PC-3 (cell line): ENCODE results near the gene DOCK10. TPM values are rescaled to one million over a fixed set of nuclear protein-coding genes. Genes with fewer than 3 reads are reported as not detected.

ENCODE experiments used
- ATAC-seq: fragments of 200-7000 bp; cut with Tn5 transposase; 2 replicates; pipeline ENCODE4 v1.9.1; 2020; ENCODE audit warnings: mild to moderate bottlenecking, moderate library complexity
- BruUV-seq: library from RNA; stranded (reverse); fragments of 400-500 nt; replicated peaks from 2 replicates; lab custom pipeline; 2021; lab: Mats Ljungman, UMichigan
- CTCF ChIA-PET: fragments of 300-600 bp; sonication (Branson Sonifier 250); formaldehyde crosslinking; loops from one replicate; lab custom pipeline; 2022; ENCODE audit warnings: antibody characterized with exemption; lab: Charles Lee
- POLR2A ChIA-PET: fragments of 300-600 bp; sonication (Branson Sonifier 250); formaldehyde crosslinking; loops from one replicate; lab custom pipeline; 2022; ENCODE audit warnings: antibody characterized with exemption; ENCODE audit not compliant: unreplicated experiment; lab: Charles Lee
- DNase-seq: peaks from one replicate; pipeline ENCODE4 v3.0.0-alpha.2; 2015
- H2AFZ ChIP-seq: fragments of 300-600 bp; sonication (generic); 2 replicates; pipeline ENCODE4 v1.6.0; 2016; ENCODE audit warnings: antibody characterized with exemption, low read length
- H3F3A ChIP-seq: fragments of 300-600 bp; sonication (generic); one replicate; pipeline ENCODE4 v1.6.0; 2017; ENCODE audit warnings: antibody characterized with exemption, low read length, control low read depth, mild to moderate bottlenecking; ENCODE audit not compliant: unreplicated experiment
- H3K27ac ChIP-seq: fragments of 300-600 bp; sonication (generic); 2 replicates; pipeline ENCODE4 v1.5.1; 2016; ENCODE audit warnings: mild to moderate bottlenecking, low read length
- H3K27me3 ChIP-seq: fragments of 300-600 bp; sonication (generic); 2 replicates; pipeline ENCODE4 v1.6.1; 2016; ENCODE audit warnings: low read length, mixed read lengths
- H3K36me3 ChIP-seq: fragments of 300-600 bp; sonication (generic); 2 replicates; pipeline ENCODE4 v1.6.1; 2016; ENCODE audit warnings: low read depth, mixed run types, low read length, mixed read lengths
- H3K4me1 ChIP-seq: fragments of 300-600 bp; sonication (generic); 2 replicates; pipeline ENCODE4 v1.5.1; 2016; ENCODE audit warnings: low read length; ENCODE audit not compliant: insufficient read depth
- H3K4me2 ChIP-seq: fragments of 300-600 bp; sonication (generic); 2 replicates; pipeline ENCODE4 v1.6.0; 2016; ENCODE audit warnings: low read length
- H3K4me3 ChIP-seq: fragments of 300-600 bp; sonication (generic); 2 replicates; pipeline ENCODE4 v1.5.1; 2016; ENCODE audit warnings: mild to moderate bottlenecking, low read length, mixed read lengths
- H3K79me2 ChIP-seq: fragments of 300-600 bp; sonication (generic); 2 replicates; pipeline ENCODE4 v1.6.1; 2017; ENCODE audit warnings: low read length, mixed read lengths
- H3K9ac ChIP-seq: fragments of 300-600 bp; sonication (generic); 2 replicates; pipeline ENCODE4 v1.6.0; 2016; ENCODE audit warnings: mild to moderate bottlenecking, low read length
- H3K9me2 ChIP-seq: fragments of 300-600 bp; sonication (generic); replicated peaks from 2 replicates; pipeline ENCODE4 v1.6.1; 2016; ENCODE audit warnings: mixed run types, low read length, mixed read lengths
- H3K9me3 ChIP-seq: fragments of 300-600 bp; sonication (generic); 2 replicates; pipeline ENCODE4 v1.6.1; 2016; ENCODE audit warnings: low read length, mixed read lengths
- H4K20me1 ChIP-seq: fragments of 300-600 bp; sonication (generic); 2 replicates; pipeline ENCODE4 v1.6.1; 2016; ENCODE audit warnings: low read length, mixed read lengths
- CTCF ChIP-seq: fragments of 300-600 bp; sonication (generic); conservative IDR thresholded peaks from 2 replicates; pipeline ENCODE4 v1.5.1; 2017; ENCODE audit warnings: antibody characterized with exemption, low read depth, mild to moderate bottlenecking, low read length
- EZH2 ChIP-seq: fragments of 300-600 bp; sonication (generic); IDR thresholded peaks from one replicate; pipeline ENCODE4 v1.6.1; 2017; ENCODE audit warnings: antibody characterized with exemption, mild to moderate bottlenecking, low read length; ENCODE audit not compliant: unreplicated experiment
- EZH2phosphoT487 ChIP-seq: fragments of 300-600 bp; sonication (generic); IDR thresholded peaks from 2 replicates; pipeline ENCODE4 v1.6.1; 2018; ENCODE audit warnings: mild to moderate bottlenecking, antibody characterized with exemption, low read length, borderline replicate concordance
- intact Hi-C: fragments of 100-400 bp; cut with micrococcal nuclease; formaldehyde crosslinking; loops from 2 replicates; pipeline ENCODE4 v1.9.0; 2023
- total RNA-seq: library from RNA; depleted of rRNA; stranded (reverse); fragments of >200 nt; gene quantifications from 2 replicates; pipeline ENCODE4 v1.2.3, GENCODE V29; 2014

Gene DOCK10
- total RNA-seq, 1 experiment from 2014 or later: 23.1 TPM

- ATAC-seq: no peak
- BruUV-seq: no TSS peak
- no peak overlapping the region for H2AFZ ChIP-seq
- H3K9me3 ChIP-seq: no peaks in the 10 kb centered on the region
- no peak for TF ChIP-seq EZH2
- no peak for TF ChIP-seq CTCF
- no peak for TF ChIP-seq EZH2phosphoT487
- no peaks in the 10 kb centered on the region for H3K27me3 ChIP-seq
- H4K20me1 ChIP-seq: no peaks in the 10 kb centered on the region
- H3K4me1 ChIP-seq: no peaks in the 10 kb centered on the region
- H3F3A ChIP-seq: no peaks in the 10 kb centered on the region
- H3K9ac ChIP-seq: no peak overlapping the region
- no peaks in the 10 kb centered on the region for H3K36me3 ChIP-seq
- ChIA-PET CTCF (no interaction called here), POLR2A (no interaction called here)
- intact Hi-C loops: no loop called here
- H3K27ac ChIP-seq: no peak overlapping the region
- H3K4me3 ChIP-seq: no peak overlapping the region
- no peaks in the 10 kb centered on the region for H3K79me2 ChIP-seq
- no peak for DNase-seq
- no peak overlapping the region for H3K4me2 ChIP-seq
- no peaks in the 10 kb centered on the region for H3K9me2 ChIP-seq
Measured at GRCh38 chr2:224958462-224958857, 83.8 kb downstream of the DOCK10 start.

GRCh38 chr2:224957540-224958461 is 84.5 kb downstream of the DOCK10 start:
- no peak overlapping the region for H3K9ac ChIP-seq
- no peaks in the 10 kb centered on the region for H3K9me2 ChIP-seq
- no peak for TF ChIP-seq EZH2phosphoT487
- no peak for TF ChIP-seq EZH2
- no peak for TF ChIP-seq CTCF
- DNase-seq (no peak), ATAC-seq (no peak)
- intact Hi-C loops: no loop called here
- H3K9me3 ChIP-seq: no peaks in the 10 kb centered on the region
- H3K4me2 ChIP-seq: no peak overlapping the region
- ChIA-PET POLR2A (no interaction called here), CTCF (no interaction called here)
- no peaks in the 10 kb centered on the region for H3K27me3 ChIP-seq
- H2AFZ ChIP-seq: no peak overlapping the region
- BruUV-seq: no TSS peak
- no peaks in the 10 kb centered on the region for H3F3A ChIP-seq
- H4K20me1 ChIP-seq: no peaks in the 10 kb centered on the region
- H3K4me1 ChIP-seq: no peaks in the 10 kb centered on the region
- H3K27ac ChIP-seq: no peak overlapping the region
- H3K79me2 ChIP-seq: no peaks in the 10 kb centered on the region
- H3K4me3 ChIP-seq: no peak overlapping the region
- H3K36me3 ChIP-seq: no peaks in the 10 kb centered on the region

GRCh38 chr2:224956706-224957105 is 85.6 kb downstream of the DOCK10 start:
- POLR2A ChIA-PET: no interaction called here
- Histone ChIP-seq H3K9me3 (no peaks in the 10 kb centered on the region), H3K9me2 (no peaks in the 10 kb centered on the region), H3K27ac (no peak overlapping the region), H3K9ac (no peak overlapping the region), H3F3A (no peaks in the 10 kb centered on the region), H3K27me3 (no peaks in the 10 kb centered on the region), H3K4me3 (no peak overlapping the region), H3K4me2 (no peak overlapping the region), H3K79me2 (no peaks in the 10 kb centered on the region), H4K20me1 (no peaks in the 10 kb centered on the region), H3K4me1 (no peaks in the 10 kb centered on the region), H3K36me3 (no peaks in the 10 kb centered on the region), H2AFZ (no peak overlapping the region)
- CTCF ChIA-PET: no interaction called here
- intact Hi-C loops: no loop called here
- ATAC-seq (no peak), DNase-seq (no peak)
- TF ChIP-seq EZH2 (no peak), CTCF (no peak), EZH2phosphoT487 (no peak)
- no TSS peak for BruUV-seq
